Measurements from ENCODE around the gene PLD3.
"Not testable (repeated sequence)": the region's sequence is repeated elsewhere in the genome, so short reads cannot be mapped to it uniquely, and the experiment has no call there.

Gene PLD3

DNA sequence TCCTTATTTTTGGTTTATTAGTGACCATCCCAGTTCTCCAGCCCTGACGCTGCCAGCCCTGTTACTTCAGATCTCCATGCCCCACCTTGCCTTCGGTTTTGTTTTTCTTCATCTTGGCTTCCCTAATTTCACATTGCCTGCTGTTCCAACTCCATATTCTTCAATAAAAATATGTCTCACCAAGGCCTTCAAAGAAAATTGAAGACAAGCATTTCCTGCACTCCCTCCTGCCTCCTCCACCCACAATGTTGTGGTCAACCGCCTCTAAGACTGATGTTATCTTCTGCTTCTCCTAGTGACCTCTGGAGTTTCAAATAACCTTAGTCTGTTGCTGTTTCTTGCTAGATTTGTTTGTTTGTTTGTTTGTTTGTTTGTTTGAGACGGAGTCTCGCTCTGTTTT lies 14.6 kb downstream of the PLD3 start:
- no peak for DNase-seq (ENCODE audit: low read depth in 3 of 3)

- DNase-seq (ENCODE audit: low read depth in 3 of 3) = no peak
Observed at GRCh38 chr19:40365010-40365409, 16.5 kb downstream of the PLD3 start.

GRCh38 chr19:40365613-40366401 lies 17.3 kb downstream of the PLD3 start:
- DNase-seq (ENCODE audit: low read depth in 3 of 3) = peak in 2 of 3 experiments; percentile 22 to 68

DNA sequence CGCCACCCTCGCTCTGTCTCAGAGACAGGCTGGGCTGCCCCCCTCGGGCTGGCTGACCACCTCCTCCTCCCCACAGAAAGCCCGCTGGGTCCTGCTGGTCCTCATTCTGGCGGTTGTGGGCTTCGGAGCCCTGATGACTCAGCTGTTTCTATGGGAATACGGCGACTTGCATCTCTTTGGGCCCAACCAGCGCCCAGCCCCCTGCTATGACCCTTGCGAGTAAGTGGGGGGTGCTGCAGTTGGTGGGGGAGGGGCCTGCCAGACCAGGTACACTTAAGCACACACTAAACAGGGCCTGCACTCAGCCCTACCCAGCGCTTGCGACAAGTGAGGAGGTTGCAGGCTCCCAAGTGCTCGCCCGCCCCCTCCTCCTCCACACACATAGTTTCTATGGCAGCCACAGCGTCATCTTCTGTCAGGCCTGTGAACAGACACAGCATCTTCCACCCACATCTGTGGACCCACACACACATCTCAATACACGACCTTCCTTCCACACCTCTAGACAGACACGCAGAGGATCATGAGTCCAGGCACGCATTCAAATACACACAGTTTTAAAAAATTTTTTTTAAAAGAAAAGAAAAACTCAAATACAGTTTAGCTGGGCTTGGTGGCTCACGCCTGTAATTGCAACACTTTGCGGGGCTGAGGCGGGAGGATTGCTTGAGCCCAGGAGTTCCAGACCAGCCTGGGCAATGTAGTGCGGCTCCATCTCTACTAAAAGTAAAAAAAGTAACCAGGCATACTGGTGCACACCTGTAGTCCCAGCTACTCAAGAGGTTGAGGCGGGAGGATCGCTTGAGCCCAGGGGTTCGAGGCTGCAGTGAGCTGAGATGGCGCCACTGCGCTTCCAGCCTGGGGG lies 18.4 kb downstream of the PLD3 start:
- DNase-seq (ENCODE audit: low read depth in 3 of 3) = no peak

- no peak for DNase-seq (ENCODE audit: low read depth in 3 of 3)
Observed at GRCh38 chr19:40367577-40368434, 19.3 kb downstream of the PLD3 start.

GRCh38 chr19:40369797-40370196 lies 21.3 kb downstream of the PLD3 start:
- DNase-seq (ENCODE audit: low read depth in 3 of 3) = no peak

- DNase-seq (ENCODE audit: low read depth in 3 of 3) = not testable (repeated sequence)
Observed at GRCh38 chr19:40370253-40370652, 21.8 kb downstream of the PLD3 start.

- DNase-seq (ENCODE audit: low read depth in 3 of 3) = no peak
Observed at GRCh38 chr19:40370997-40371801, 22.7 kb downstream of the PLD3 start.

DNA sequence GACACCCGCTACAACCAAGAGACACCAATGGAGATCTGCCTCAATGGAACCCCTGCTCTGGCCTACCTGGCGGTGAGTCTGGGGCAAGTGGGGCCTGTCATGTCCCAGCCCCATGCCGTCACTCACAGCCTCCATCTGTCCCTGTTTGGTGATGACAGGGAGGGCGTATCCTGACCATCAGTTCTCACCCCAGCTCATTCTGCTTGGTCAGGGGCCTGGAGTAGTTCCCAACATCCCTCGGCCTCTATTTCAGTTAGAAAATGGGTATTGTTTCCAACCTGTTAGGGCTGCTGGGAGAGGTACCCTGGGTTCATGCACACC lies 23.3 kb downstream of the PLD3 start:
- no peak for DNase-seq (ENCODE audit: low read depth in 3 of 3)

- no peak for DNase-seq (ENCODE audit: low read depth in 3 of 3)
Observed at GRCh38 chr19:40374084-40374483, 25.6 kb downstream of the PLD3 start.

GRCh38 chr19:40376286-40376862 lies 27.9 kb downstream of the PLD3 start:
- DNase-seq (ENCODE audit: low read depth in 3 of 3) = no peak

- DNase-seq (ENCODE audit: low read depth in 3 of 3) = no peak
Observed at GRCh38 chr19:40377876-40378385, 29.4 kb downstream of the PLD3 start.

- DNase-seq (ENCODE audit: low read depth in 3 of 3) = no peak
Observed at GRCh38 chr19:40378509-40378908, 30.0 kb downstream of the PLD3 start.

- DNase-seq (ENCODE audit: low read depth in 3 of 3) = no peak
Observed at GRCh38 chr19:40379446-40380198, 31.1 kb downstream of the PLD3 start.

- no peak for DNase-seq (ENCODE audit: low read depth in 3 of 3)
Observed at GRCh38 chr19:40380199-40381037, 31.9 kb downstream of the PLD3 start.

DNA sequence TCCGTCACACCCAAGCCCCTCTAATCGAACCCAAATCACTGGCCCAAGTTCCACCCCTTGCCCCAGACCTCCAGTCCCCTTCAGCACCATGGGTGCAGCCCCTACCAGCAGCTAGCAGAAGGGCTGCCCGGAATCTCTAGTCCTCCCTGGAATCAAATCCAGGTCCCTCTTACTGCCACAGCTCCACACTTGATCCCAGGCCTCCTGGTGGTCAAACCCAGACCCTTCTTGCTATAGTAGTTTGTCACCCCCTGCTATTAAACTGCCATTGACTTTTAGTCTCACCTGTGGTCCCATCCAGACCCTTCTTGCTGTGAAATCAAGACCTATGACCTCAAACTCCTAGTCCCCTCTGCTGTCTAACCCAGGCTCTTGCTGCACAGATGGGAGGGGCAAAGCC lies 32.8 kb downstream of the PLD3 start:
- DNase-seq (ENCODE audit: low read depth in 3 of 3) = no peak

- no peak for DNase-seq (ENCODE audit: low read depth in 3 of 3)
Observed at GRCh38 chr19:40383668-40384248, 35.3 kb downstream of the PLD3 start.

DNA sequence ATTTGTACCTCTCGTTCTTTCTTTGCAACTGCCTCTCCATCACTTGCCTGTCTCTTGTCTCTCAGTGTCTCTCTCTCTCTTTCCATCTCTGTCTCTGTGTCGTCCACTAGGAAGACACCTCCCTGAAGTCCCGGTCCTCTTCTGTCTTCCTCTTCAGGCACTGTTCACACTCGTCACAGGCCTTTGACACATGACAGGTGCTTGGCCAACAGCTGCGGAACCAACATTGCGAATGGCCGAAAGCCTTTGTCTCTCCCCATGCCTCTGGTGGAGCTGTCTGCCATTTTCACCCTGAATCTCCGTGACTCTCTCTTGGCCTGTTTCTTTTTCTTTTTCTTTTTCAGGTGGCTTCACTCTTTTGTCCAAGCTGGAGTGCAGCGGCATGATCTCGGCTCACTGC lies 38.7 kb downstream of the PLD3 start:
- no peak for DNase-seq (ENCODE audit: low read depth in 3 of 3)

- DNase-seq (ENCODE audit: low read depth in 3 of 3) = no peak
Observed at GRCh38 chr19:40388481-40388880, 40.0 kb downstream of the PLD3 start.

Data from stimulated activated CD4-positive, alpha-beta T cell treated with anti-CD3 and anti-CD28 coated beads, TNF-alpha, amount 100 ng/mL, for 24 hours (primary cell).